Measurements from ENCODE around the gene EFHC1.

The EFHC1 gene

GRCh38 chr6:52503323-52503747 lies 83.2 kb downstream of the EFHC1 start:
- DNase-seq = no peak

- peak in 6 of 14 donors; percentile 12 to 89 (median 42) for DNase-seq
These were observed 84.0 kb downstream of the EFHC1 start for GRCh38 chr6:52503851-52504781.

- DNase-seq = no peak
These were observed 84.6 kb downstream of the EFHC1 start for GRCh38 chr6:52504782-52505136.

DNA sequence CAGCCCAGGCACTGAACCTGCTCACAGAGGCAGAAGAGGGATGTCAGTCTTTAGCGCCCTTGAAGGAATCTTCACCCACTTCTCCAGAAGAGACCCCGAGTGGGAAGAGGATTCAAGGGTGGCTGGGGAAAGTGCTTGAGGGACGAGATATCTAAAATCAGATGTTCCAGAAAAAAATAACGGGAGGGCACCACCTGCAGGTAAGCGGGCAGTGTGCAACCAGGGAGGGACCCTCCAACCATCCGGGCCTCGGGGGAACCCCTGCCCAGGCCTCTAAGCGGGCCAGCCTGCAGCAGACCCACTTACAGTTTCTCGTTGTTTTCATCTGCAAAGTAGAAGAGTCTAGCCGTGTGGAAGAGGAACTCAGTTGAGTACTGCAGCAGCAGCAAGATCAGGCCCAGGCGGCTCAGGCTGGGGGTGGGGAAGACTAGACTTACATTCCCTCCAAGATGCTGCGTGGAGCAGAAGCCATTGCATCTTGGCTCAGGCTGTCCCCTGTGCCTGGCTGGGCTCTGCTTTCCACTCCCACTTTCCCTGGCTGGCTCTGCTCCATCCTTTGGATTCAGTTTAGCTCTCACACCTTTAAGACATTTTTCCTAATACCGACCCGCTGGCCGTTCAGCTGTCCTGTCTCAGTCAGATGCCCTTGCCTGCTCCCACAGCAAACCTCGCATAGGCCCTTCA lies 85.7 kb downstream of the EFHC1 start:
- no peak for DNase-seq

GRCh38 chr6:52506476-52506875 lies 86.3 kb downstream of the EFHC1 start:
- no peak for DNase-seq

DNA sequence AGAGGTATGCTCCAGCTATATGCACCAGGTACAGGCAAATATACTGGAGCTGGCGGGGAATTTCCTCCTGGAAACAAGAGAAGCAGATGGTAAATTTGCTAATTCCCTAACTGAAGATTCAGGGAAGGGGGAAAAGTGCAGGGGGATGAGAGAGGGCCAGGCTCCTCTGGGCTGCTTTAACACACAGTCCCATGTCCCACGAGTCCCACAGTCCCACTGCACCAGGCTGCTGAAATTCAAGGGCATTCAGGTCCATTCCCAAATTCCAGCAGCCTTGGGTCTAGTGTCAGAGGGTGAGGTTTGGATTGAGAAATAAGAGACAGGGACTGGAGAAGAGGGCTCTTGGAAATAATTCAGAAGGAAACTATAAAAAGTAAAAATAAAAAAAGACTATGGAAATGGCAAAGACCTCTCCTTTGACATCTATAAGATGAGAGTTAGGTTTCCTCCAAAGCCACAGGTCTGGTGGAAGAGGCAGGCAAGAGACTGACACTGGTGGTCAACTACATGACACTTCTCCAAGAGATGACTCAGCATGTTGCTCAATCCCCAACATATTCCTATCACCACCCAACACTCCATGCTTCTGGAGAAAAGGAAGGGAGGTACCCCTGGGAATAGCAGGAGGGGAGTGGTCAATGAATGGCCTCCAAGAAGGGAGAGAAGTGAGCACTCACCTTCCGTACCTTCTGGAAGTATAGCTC lies 87.6 kb downstream of the EFHC1 start:
- DNase-seq = no peak

- no peak for DNase-seq
These were observed 88.2 kb downstream of the EFHC1 start for GRCh38 chr6:52508261-52508739.

GRCh38 chr6:52509281-52510212 lies 89.4 kb downstream of the EFHC1 start:
- no peak for DNase-seq

GRCh38 chr6:52510213-52510562 lies 90.0 kb downstream of the EFHC1 start:
- DNase-seq = no peak

- no peak for DNase-seq
These were observed 91.0 kb downstream of the EFHC1 start for GRCh38 chr6:52511163-52511562.

GRCh38 chr6:52511572-52512151 lies 91.5 kb downstream of the EFHC1 start:
- no peak for DNase-seq

- DNase-seq = peak in 2 of 14 donors; percentile 9 to 33
These were observed 92.1 kb downstream of the EFHC1 start for GRCh38 chr6:52512199-52512598.

- DNase-seq = no peak
These were observed 93.3 kb downstream of the EFHC1 start for GRCh38 chr6:52513464-52513863.

DNA sequence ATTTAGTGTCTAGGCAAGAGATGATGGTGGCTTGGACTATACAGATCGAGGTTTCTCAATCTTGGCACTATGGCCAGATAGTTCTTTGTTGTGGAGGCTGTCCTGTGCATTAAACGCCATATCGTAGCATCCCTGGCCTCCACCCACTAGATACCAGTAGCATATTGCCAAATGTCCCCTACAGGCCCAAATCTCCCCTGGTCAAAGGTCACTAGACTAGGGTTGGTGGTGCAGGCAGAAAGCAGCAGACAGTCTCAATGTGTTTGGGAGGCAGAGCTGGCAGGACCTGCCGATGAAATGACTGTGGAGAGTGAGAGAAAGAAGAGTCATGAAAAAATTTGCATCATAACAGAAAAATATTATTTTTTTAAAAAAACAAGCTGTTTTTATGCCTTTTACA lies 93.8 kb downstream of the EFHC1 start:
- DNase-seq = no peak

DNA sequence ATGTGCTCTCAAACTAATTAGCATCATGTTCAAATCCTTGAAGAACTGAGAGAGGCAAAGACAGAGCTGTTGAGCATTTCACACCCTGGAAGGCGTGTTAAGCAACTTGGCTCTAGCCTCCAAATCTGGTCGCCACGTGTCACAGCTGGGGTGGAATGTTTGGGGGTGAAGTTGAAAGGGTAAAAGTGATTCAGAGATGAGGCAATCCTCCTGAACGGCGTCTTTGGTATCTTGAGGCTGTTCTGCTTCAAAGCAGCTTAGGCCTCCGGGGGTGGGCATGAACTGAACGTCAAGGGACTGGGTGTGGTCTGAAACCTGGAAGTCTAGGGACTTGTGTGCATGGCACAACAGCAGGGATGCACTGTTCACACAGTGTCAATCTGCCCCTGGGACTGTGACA lies 94.4 kb downstream of the EFHC1 start:
- no peak for DNase-seq

DNA sequence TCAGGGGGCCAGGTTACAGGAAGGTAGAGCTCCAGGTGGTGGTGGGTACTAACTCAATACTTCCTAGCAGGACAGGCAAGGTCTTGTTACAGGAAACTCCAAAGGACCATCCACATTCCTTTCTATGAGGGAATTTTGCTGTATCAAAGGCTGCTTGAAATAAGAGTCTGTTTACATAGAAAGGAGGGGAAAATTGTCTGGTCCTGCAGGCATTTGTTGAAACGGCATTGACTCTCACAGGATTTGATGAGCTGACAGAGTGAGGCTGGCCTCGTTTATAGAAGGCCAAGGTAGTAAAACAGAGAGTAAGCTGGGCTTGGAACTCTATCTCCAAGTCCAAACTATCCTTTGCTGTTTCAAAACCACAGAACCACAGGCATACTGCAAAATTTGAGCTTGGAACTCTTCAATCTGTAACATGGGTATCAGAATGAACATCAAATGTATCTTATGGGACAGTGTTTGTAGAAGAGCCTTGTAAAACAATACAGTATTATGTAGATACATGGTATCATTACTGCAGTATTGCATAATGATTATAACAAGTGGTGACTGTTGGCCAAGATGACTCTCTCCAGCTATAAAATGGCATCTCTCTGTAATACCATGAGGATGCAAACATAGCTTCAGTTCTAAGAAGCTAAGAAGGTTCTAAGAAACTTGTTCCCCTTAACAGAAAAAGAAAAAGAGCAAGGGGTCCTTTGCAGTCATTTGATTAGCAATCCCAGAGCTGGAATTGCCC lies 95.2 kb downstream of the EFHC1 start:
- no peak for DNase-seq

GRCh38 chr6:52516269-52516668 lies 96.1 kb downstream of the EFHC1 start:
- no peak for DNase-seq

- no peak for DNase-seq
These were observed 96.8 kb downstream of the EFHC1 start for GRCh38 chr6:52516943-52517342.

DNA sequence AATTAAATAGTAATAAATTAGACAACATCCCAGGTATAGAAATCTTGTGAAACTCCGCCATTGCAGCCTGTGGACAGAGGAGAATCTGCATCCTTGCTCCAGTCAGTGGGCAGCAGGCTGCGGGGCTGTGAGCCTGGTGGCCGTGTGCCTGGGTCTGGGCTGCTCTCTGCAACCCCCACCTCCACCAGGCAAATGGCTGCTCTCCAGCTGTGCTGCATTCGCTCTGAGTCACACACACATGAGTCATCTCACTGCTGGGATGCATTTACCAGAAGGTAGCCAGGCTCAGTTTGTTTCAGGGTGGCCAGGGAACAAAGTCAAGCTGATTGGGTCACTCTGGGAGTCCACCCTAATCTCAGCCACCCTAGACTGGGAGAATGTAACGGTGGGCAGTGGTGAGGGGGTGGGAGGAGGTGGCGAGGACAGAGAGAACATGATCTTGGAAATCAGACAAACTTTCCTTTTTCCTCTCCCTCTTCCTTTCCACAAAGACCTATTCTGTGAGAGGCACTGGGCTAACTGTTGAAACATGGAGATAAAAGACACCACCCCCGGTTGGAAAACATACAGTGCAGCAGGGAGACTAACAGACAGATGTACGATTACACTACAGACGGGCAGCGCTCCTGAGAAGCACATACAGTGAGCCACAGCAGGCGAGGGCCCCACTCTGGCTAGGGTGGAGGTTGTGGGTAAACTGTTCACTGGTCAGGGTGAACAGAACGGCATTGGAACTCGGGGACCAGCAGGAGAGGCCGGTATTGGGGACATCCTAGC lies 97.5 kb downstream of the EFHC1 start:
- DNase-seq = peak in 11 of 14 donors; percentile 13 to 90 (median 39)

Measured in C1 segment of cervical spinal cord (tissue), 14 donors.